Liver (tissue), 9 donors: Measurements from ENCODE around the gene NPAS2. TPM values are rescaled to one million over a fixed set of nuclear protein-coding genes. Genes with fewer than 3 reads are reported as not detected.

Experiments used
- DNase-seq: peaks from one replicate; pipeline ENCODE4 v3.0.0-alpha.2; 2017; ENCODE audit warnings: low spot score
- H3K27ac ChIP-seq, 2 donors: one replicate each; pipeline ENCODE4 v1.7.0; 2013; ENCODE audit warnings: inconsistent platforms in 2 of 2, low read length in 2 of 2, control low read depth in 1 of 2, low read depth in 1 of 2, mild to moderate bottlenecking in 1 of 2
- H3K27me3 ChIP-seq, 4 donors: one replicate each; pipeline versions ENCODE4 v1.6.1 to v1.7.0; 2013; ENCODE audit warnings: low read length in 3 of 4, inconsistent platforms in 1 of 4, mild to moderate bottlenecking in 1 of 4, moderate library complexity in 1 of 4; ENCODE audit not compliant: control insufficient read depth in 4 of 4, insufficient read depth in 4 of 4
- H3K36me3 ChIP-seq, 4 donors: one replicate each; pipeline versions ENCODE4 v1.6.1 to v1.7.0; 2013; ENCODE audit warnings: low read length in 3 of 4, mild to moderate bottlenecking in 3 of 4, low read depth in 1 of 4, moderate library complexity in 1 of 4; ENCODE audit not compliant: control insufficient read depth in 4 of 4, insufficient read depth in 3 of 4
- H3K4me1 ChIP-seq, 4 donors: one replicate each; pipeline versions ENCODE4 v1.6.1 to v1.7.0; 2013; ENCODE audit warnings: low read length in 3 of 4, mild to moderate bottlenecking in 3 of 4, moderate library complexity in 1 of 4; ENCODE audit not compliant: control insufficient read depth in 4 of 4, insufficient read depth in 4 of 4
- H3K4me3 ChIP-seq, 3 donors: one replicate each; pipeline versions ENCODE4 v1.6.1 to v1.7.0; 2013; ENCODE audit warnings: low read length in 3 of 3, control low read depth in 1 of 3, low read depth in 1 of 3, mild to moderate bottlenecking in 1 of 3
- H3K9ac ChIP-seq, 2 donors: one replicate each; pipeline ENCODE4 v1.7.0; 2013; ENCODE audit warnings: low read length in 2 of 2, mild to moderate bottlenecking in 2 of 2, moderate library complexity in 2 of 2, control low read depth in 1 of 2, low read depth in 1 of 2
- H3K9me3 ChIP-seq, 4 donors: one replicate each; pipeline versions ENCODE4 v1.6.1 to v1.7.0; 2013; ENCODE audit warnings: low read length in 3 of 4; ENCODE audit not compliant: control insufficient read depth in 4 of 4
- EGR1 ChIP-seq, 2 donors: IDR thresholded peaks; 2 replicates each; pipeline ENCODE4 v1.6.1; 2016 to 2018; ENCODE audit warnings: antibody characterized with exemption in 2 of 2, low read depth in 2 of 2
- FOXA1 ChIP-seq: IDR thresholded peaks from 2 replicates; pipeline ENCODE4 v1.6.1; 2016; ENCODE audit warnings: antibody characterized with exemption
- FOXA2 ChIP-seq: IDR thresholded peaks from 2 replicates; pipeline ENCODE4 v1.6.1; 2016; ENCODE audit warnings: antibody characterized with exemption
- GABPA ChIP-seq, 2 donors: IDR thresholded peaks in 1 of 2; conservative IDR thresholded peaks in 1 of 2; 2 replicates each; pipeline ENCODE4 v1.6.1; 2016; ENCODE audit warnings: antibody characterized with exemption in 2 of 2, mild to moderate bottlenecking in 1 of 2, moderate library complexity in 1 of 2
- HNF4A ChIP-seq, 2 donors: conservative IDR thresholded peaks; 2 replicates each; pipeline ENCODE4 v1.6.1; 2016; ENCODE audit warnings: antibody characterized with exemption in 2 of 2, mild to moderate bottlenecking in 2 of 2
- HNF4G ChIP-seq: IDR thresholded peaks from 2 replicates; pipeline ENCODE4 v1.6.1; 2016; ENCODE audit warnings: antibody characterized with exemption
- JUND ChIP-seq, 2 donors: IDR thresholded peaks; 2 replicates each; pipeline ENCODE4 v1.6.1; 2016; ENCODE audit warnings: antibody characterized with exemption in 2 of 2
- NR2F2 ChIP-seq: IDR thresholded peaks from 2 replicates; pipeline ENCODE4 v1.6.1; 2016; ENCODE audit warnings: antibody characterized with exemption
- RAD21 ChIP-seq, 2 donors: IDR thresholded peaks; 2 replicates each; pipeline ENCODE4 v1.6.1; 2016; ENCODE audit warnings: antibody characterized with exemption in 2 of 2, mild to moderate bottlenecking in 2 of 2
- RXRA ChIP-seq, 2 donors: IDR thresholded peaks; 2 replicates each; pipeline ENCODE4 v1.6.1; 2017 to 2018; ENCODE audit warnings: antibody characterized with exemption in 2 of 2, mild to moderate bottlenecking in 1 of 2
- SP1 ChIP-seq: IDR thresholded peaks from 2 replicates; pipeline ENCODE4 v1.6.1; 2018; ENCODE audit warnings: antibody characterized with exemption, mild to moderate bottlenecking
- TAF1 ChIP-seq: conservative IDR thresholded peaks from 2 replicates; pipeline ENCODE4 v1.6.1; 2016; ENCODE audit warnings: antibody characterized with exemption, mild to moderate bottlenecking
- YY1 ChIP-seq: IDR thresholded peaks from 2 replicates; pipeline ENCODE4 v1.6.1; 2016; ENCODE audit warnings: antibody characterized with exemption, mild to moderate bottlenecking
- WGBS: extraction: QIAGEN DNeasy Blood & Tissue Kit; methylation state at CpG from one replicate; pipeline ENCODE4 v1.1.7; 2013; 5-methylcytosine and 5-hydroxymethylcytosine counted together
- polyA plus RNA-seq, 2 donors: library from polyadenylated mRNA; stranded (reverse) in 1 of 2; unstranded in 1 of 2; fragments of 200-250 nt in 1 of 2; fragments of >200 nt in 1 of 2; fragmentation: Nextera tagmentation in 1 of 2; extraction: Ambion mirVana in 1 of 2; gene quantifications; one replicate each; pipeline versions ENCODE4 v1.2.1 to v1.2.3, GENCODE V29; 2013 to 2015
- total RNA-seq, 2 donors: library from RNA; depleted of rRNA; stranded (reverse); fragments of >200 nt; gene quantifications; one replicate each; pipeline ENCODE4 v1.2.3, GENCODE V29; 2014
- TF ChIP-seq, protein P1 (sequence below): IDR thresholded peaks from 2 replicates; pipeline ENCODE4 v1.6.1; 2016; ENCODE audit warnings: antibody characterized with exemption
- TF ChIP-seq, protein P2 (sequence below): IDR thresholded peaks from 2 replicates; pipeline ENCODE4 v1.6.1; 2016; ENCODE audit warnings: antibody characterized with exemption
- TF ChIP-seq, protein P3 (sequence below): IDR thresholded peaks from 2 replicates; pipeline ENCODE4 v1.6.1; 2016; ENCODE audit warnings: antibody characterized with exemption, mild to moderate bottlenecking
- TF ChIP-seq, protein P4 (sequence below): IDR thresholded peaks from 2 replicates; pipeline ENCODE4 v1.6.1; 2016; ENCODE audit warnings: antibody characterized with exemption
- TF ChIP-seq, protein P5 (sequence below): fragments of 150-350 bp; IDR thresholded peaks from 2 replicates; pipeline ENCODE4 v1.5.1; 2017; ENCODE audit warnings: improper control_type of control experiment, low read depth, low read length; ENCODE audit not compliant: missing input control
- donor health status: healthy.
- donor health status: healthy.
- donor health status: healthy.
- donor health status: healthy.
- donor health status: healthy.

The NPAS2 gene
- total and polyA plus RNA-seq, 4 donors: 0.33 to 24.3 (median 6.6) TPM

DNA sequence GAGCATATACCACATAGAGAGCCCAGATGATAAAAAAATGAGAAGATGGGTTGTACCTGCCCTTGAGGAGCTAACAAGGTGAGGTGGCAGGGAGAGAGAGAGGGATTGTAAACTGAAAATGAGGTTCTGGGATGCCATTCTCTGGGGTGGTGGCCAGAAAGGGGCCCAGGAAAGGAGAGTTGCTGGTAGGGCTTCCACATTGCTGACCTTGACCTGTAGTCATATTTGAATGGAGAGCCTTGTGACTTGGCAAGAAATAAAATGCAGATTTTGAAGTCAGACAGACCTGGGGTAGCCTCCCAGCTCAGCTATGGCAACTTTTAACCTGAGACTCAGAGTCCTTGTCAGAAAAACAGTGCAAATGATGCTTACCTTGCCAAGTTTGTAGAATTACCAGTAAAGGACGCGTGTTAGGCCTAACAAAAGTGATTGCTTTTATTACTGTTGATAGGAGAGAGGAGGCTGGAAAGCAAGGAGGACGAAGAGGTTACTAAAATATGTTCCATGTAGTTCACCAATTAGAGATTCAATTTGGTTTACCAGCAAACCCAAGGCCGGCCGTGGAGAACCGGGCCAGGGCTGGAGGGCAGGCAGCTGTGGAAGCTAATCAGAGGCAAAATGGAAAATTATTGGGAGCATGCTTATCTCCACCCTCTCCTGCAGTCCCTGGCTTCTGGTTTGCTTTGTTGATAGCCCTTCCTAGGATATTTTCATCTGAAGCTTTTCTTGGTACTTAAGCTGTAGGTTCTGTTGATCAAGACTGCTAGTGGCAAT, 3.9 kb downstream of the NPAS2 start:
- Histone ChIP-seq H3K9ac (no peak overlapping the region), H3K36me3 (no peaks in the 10 kb centered on the region), H3K4me1 (peaks cover 10 to 23% (median 20%) of the 10 kb centered on the region in 4 donors), H3K9me3 (peaks cover 0 to 3% (median 0%) of the 10 kb centered on the region in 4 donors), H3K27me3 (no peaks in the 10 kb centered on the region), H3K4me3 (no peak overlapping the region), H3K27ac (peak overlapping the region; percentile 14 to 91)
- DNase-seq: no peak
- TF ChIP-seq HNF4G (no peak), GABPA (IDR thresholded peaks at IDR 0.05 in 1 of 2, conservative IDR thresholded peaks at IDR 0.05 in 1 of 2) (no peak)
- TF ChIP-seq, protein P1, sequence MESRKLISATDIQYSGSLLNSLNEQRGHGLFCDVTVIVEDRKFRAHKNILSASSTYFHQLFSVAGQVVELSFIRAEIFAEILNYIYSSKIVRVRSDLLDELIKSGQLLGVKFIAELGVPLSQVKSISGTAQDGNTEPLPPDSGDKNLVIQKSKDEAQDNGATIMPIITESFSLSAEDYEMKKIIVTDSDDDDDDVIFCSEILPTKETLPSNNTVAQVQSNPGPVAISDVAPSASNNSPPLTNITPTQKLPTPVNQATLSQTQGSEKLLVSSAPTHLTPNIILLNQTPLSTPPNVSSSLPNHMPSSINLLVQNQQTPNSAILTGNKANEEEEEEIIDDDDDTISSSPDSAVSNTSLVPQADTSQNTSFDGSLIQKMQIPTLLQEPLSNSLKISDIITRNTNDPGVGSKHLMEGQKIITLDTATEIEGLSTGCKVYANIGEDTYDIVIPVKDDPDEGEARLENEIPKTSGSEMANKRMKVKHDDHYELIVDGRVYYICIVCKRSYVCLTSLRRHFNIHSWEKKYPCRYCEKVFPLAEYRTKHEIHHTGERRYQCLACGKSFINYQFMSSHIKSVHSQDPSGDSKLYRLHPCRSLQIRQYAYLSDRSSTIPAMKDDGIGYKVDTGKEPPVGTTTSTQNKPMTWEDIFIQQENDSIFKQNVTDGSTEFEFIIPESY: no peak
- TF ChIP-seq, protein P2, sequence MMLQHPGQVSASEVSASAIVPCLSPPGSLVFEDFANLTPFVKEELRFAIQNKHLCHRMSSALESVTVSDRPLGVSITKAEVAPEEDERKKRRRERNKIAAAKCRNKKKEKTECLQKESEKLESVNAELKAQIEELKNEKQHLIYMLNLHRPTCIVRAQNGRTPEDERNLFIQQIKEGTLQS: no peak
- WGBS: 93% methylated on average over 6 of the region's 6 CpGs

DNA sequence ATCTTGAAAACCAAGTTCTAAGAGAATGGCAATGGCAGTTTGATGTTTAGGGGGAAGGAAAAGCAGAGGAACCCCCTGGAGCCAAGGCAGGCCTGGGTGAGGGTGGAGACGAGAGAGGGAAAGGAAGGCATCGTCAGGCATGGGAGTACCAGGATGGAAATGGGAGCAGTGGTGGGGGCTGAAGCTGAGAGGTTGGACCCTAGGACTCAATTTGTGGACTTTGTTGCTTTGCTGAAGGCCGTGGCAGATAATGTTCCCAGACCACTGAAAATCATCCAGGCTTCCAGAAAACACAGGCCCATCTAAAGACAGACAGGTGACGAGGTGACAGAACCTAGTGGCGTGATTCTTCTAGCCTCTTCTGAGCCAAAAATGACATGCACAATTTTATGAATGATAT, 4.9 kb downstream of the NPAS2 start:
- DNase-seq: no peak
- H3K27ac ChIP-seq: no peak overlapping the region
- no peaks in the 10 kb centered on the region for H3K27me3 ChIP-seq
- 85% methylated on average over 5 of the region's 5 CpGs for WGBS
- H3K36me3 ChIP-seq: no peaks in the 10 kb centered on the region
- no peak overlapping the region for H3K4me3 ChIP-seq
- H3K9ac ChIP-seq: no peak overlapping the region
- peaks cover 0 to 3% (median 0%) of the 10 kb centered on the region in 4 donors for H3K9me3 ChIP-seq
- TF ChIP-seq RAD21 (IDR thresholded peaks at IDR 0.05) (no peak), RXRA (IDR thresholded peaks at IDR 0.05) (no peak), HNF4G (no peak), SP1 (no peak), TAF1 (no peak), NR2F2 (no peak), JUND (IDR thresholded peaks at IDR 0.05) (no peak), YY1 (no peak), FOXA2 (no peak), GABPA (IDR thresholded peaks at IDR 0.05 in 1 of 2, conservative IDR thresholded peaks at IDR 0.05 in 1 of 2) (no peak), FOXA1 (no peak), EGR1 (IDR thresholded peaks at IDR 0.05; ENCODE audit: low read depth in 2 of 2) (no peak), HNF4A (conservative IDR thresholded peaks at IDR 0.05) (no peak)
- TF ChIP-seq, protein P2: no peak
- TF ChIP-seq, protein P3, sequence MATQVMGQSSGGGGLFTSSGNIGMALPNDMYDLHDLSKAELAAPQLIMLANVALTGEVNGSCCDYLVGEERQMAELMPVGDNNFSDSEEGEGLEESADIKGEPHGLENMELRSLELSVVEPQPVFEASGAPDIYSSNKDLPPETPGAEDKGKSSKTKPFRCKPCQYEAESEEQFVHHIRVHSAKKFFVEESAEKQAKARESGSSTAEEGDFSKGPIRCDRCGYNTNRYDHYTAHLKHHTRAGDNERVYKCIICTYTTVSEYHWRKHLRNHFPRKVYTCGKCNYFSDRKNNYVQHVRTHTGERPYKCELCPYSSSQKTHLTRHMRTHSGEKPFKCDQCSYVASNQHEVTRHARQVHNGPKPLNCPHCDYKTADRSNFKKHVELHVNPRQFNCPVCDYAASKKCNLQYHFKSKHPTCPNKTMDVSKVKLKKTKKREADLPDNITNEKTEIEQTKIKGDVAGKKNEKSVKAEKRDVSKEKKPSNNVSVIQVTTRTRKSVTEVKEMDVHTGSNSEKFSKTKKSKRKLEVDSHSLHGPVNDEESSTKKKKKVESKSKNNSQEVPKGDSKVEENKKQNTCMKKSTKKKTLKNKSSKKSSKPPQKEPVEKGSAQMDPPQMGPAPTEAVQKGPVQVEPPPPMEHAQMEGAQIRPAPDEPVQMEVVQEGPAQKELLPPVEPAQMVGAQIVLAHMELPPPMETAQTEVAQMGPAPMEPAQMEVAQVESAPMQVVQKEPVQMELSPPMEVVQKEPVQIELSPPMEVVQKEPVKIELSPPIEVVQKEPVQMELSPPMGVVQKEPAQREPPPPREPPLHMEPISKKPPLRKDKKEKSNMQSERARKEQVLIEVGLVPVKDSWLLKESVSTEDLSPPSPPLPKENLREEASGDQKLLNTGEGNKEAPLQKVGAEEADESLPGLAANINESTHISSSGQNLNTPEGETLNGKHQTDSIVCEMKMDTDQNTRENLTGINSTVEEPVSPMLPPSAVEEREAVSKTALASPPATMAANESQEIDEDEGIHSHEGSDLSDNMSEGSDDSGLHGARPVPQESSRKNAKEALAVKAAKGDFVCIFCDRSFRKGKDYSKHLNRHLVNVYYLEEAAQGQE: no peak
- TF ChIP-seq, protein P1: no peak
- TF ChIP-seq, protein P4, sequence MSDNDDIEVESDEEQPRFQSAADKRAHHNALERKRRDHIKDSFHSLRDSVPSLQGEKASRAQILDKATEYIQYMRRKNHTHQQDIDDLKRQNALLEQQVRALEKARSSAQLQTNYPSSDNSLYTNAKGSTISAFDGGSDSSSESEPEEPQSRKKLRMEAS: no peak
- TF ChIP-seq, protein P5, sequence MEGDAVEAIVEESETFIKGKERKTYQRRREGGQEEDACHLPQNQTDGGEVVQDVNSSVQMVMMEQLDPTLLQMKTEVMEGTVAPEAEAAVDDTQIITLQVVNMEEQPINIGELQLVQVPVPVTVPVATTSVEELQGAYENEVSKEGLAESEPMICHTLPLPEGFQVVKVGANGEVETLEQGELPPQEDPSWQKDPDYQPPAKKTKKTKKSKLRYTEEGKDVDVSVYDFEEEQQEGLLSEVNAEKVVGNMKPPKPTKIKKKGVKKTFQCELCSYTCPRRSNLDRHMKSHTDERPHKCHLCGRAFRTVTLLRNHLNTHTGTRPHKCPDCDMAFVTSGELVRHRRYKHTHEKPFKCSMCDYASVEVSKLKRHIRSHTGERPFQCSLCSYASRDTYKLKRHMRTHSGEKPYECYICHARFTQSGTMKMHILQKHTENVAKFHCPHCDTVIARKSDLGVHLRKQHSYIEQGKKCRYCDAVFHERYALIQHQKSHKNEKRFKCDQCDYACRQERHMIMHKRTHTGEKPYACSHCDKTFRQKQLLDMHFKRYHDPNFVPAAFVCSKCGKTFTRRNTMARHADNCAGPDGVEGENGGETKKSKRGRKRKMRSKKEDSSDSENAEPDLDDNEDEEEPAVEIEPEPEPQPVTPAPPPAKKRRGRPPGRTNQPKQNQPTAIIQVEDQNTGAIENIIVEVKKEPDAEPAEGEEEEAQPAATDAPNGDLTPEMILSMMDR: no peak
- peaks cover 10 to 23% (median 20%) of the 10 kb centered on the region in 4 donors for H3K4me1 ChIP-seq
